ENCODE results near the gene PLAC1. TPM values are rescaled to one million over a fixed set of nuclear protein-coding genes. Genes with fewer than 3 reads are reported as not detected.

PLAC1 gene
- total and polyA plus RNA-seq, 2 experiments from 2014 or later: 0.50 to 0.83 TPM

DNA sequence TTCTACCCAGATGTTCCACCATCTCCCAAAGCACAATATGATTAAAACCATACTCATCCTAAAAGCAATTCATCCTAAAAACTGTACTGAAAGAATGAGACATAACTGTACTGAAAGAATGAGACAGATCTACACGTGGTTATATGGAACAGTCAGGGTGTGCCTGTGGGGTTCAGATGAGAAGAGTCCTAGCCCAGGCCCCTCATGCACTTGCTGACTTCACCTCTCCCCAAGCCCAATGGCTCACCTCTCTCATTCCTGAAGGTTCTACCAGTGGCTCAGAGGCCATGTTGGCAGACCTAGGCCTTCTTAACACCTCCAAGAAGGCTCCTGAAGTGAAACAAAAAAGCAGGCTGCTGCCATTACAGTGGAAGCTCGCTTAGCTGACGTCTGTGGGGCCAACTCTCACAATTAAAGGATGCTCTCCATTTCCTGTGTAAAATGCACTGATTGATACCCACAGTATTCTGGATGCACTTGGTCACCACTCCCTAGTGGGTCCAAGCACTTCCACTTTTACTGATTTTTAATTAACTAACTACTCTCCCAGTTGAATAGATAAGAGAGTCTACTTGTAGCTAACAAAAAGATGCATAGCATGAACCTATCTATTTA lies 3.8 kb downstream of the PLAC1 start (continued):
- TF ChIP-seq, protein P1, sequence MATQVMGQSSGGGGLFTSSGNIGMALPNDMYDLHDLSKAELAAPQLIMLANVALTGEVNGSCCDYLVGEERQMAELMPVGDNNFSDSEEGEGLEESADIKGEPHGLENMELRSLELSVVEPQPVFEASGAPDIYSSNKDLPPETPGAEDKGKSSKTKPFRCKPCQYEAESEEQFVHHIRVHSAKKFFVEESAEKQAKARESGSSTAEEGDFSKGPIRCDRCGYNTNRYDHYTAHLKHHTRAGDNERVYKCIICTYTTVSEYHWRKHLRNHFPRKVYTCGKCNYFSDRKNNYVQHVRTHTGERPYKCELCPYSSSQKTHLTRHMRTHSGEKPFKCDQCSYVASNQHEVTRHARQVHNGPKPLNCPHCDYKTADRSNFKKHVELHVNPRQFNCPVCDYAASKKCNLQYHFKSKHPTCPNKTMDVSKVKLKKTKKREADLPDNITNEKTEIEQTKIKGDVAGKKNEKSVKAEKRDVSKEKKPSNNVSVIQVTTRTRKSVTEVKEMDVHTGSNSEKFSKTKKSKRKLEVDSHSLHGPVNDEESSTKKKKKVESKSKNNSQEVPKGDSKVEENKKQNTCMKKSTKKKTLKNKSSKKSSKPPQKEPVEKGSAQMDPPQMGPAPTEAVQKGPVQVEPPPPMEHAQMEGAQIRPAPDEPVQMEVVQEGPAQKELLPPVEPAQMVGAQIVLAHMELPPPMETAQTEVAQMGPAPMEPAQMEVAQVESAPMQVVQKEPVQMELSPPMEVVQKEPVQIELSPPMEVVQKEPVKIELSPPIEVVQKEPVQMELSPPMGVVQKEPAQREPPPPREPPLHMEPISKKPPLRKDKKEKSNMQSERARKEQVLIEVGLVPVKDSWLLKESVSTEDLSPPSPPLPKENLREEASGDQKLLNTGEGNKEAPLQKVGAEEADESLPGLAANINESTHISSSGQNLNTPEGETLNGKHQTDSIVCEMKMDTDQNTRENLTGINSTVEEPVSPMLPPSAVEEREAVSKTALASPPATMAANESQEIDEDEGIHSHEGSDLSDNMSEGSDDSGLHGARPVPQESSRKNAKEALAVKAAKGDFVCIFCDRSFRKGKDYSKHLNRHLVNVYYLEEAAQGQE (IDR thresholded peaks at IDR 0.05; ENCODE audit: unreplicated experiment): no peak
- TF ChIP-seq STAT1 (IDR thresholded peaks at IDR 0.05; ENCODE audit: unreplicated experiment): no peak
- TF ChIP-seq, protein P2, sequence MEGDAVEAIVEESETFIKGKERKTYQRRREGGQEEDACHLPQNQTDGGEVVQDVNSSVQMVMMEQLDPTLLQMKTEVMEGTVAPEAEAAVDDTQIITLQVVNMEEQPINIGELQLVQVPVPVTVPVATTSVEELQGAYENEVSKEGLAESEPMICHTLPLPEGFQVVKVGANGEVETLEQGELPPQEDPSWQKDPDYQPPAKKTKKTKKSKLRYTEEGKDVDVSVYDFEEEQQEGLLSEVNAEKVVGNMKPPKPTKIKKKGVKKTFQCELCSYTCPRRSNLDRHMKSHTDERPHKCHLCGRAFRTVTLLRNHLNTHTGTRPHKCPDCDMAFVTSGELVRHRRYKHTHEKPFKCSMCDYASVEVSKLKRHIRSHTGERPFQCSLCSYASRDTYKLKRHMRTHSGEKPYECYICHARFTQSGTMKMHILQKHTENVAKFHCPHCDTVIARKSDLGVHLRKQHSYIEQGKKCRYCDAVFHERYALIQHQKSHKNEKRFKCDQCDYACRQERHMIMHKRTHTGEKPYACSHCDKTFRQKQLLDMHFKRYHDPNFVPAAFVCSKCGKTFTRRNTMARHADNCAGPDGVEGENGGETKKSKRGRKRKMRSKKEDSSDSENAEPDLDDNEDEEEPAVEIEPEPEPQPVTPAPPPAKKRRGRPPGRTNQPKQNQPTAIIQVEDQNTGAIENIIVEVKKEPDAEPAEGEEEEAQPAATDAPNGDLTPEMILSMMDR (conservative IDR thresholded peaks at IDR 0.05; ENCODE audit: low read depth in 2 of 2): no peak
- no peak for TF ChIP-seq EZH2 (IDR thresholded peaks at IDR 0.05; ENCODE audit: low read depth, unreplicated experiment)
- TF ChIP-seq NANOG (IDR thresholded peaks at IDR 0.05; ENCODE audit: borderline replicate concordance): no peak

DNA sequence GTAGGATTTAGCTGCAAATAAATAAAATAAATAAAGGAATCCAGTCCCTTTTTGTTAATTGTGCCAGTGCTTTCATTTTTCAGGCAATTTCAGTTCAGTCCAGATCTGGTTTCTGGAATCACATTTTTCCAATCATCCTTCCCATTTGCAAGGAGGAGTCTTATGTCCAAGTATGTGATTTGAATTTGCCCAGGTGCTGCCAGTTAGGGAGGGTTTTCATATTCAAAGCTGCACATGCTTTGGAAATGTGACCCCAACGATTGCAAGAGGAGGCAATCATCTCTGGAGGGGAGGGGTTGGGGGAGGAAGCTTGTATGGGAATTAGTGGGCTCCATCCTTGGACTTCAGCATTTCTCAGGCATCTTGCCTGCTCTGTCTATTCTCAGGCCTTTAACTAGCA lies 4.4 kb downstream of the PLAC1 start:
- no peak overlapping the region for H3K27ac Mint-ChIP-seq
- TF ChIP-seq ZNF114 (CRISPR knock-in tag; IDR thresholded peaks at IDR 0.05): no peak
- TF ChIP-seq, protein P2 (conservative IDR thresholded peaks at IDR 0.05; ENCODE audit: low read depth in 2 of 2): no peak
- TF ChIP-seq, protein P1 (IDR thresholded peaks at IDR 0.05; ENCODE audit: unreplicated experiment): no peak
- no peak for TF ChIP-seq EZH2phosphoT487 (IDR thresholded peaks at IDR 0.05; ENCODE audit: unreplicated experiment)
- TF ChIP-seq, protein P3, sequence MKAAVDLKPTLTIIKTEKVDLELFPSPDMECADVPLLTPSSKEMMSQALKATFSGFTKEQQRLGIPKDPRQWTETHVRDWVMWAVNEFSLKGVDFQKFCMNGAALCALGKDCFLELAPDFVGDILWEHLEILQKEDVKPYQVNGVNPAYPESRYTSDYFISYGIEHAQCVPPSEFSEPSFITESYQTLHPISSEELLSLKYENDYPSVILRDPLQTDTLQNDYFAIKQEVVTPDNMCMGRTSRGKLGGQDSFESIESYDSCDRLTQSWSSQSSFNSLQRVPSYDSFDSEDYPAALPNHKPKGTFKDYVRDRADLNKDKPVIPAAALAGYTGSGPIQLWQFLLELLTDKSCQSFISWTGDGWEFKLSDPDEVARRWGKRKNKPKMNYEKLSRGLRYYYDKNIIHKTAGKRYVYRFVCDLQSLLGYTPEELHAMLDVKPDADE (IDR thresholded peaks at IDR 0.05): no peak
- TF ChIP-seq POLR2AphosphoS5 (IDR thresholded peaks at IDR 0.05; ENCODE audit: low read depth): no peak
- TF ChIP-seq CREB1 (CRISPR knock-in tag; IDR thresholded peaks at IDR 0.05; ENCODE audit: low read depth): no peak

More for the DNA sequence above, 4.4 kb downstream of the PLAC1 start:
- Mint-ChIP-seq H3K36me3 (ENCODE audit: low read depth) (no peaks in the 10 kb centered on the region), H3K27me3 (ENCODE audit: insufficient read depth, low read depth, poor library complexity) (peaks cover 2% of the 10 kb centered on the region), H3K4me1 (peaks cover 3% of the 10 kb centered on the region; the same call in 1 of the 3 replicates), H3K4me3 (no peak overlapping the region), H3K9me3 (no peaks in the 10 kb centered on the region; the same call in 2 of the 3 replicates)
- Histone ChIP-seq H3K9me2 (ENCODE audit: insufficient read depth) (no peaks in the 10 kb centered on the region), H3K4me2 (no peak overlapping the region), H3K27me3 (ENCODE audit: insufficient read depth) (no peaks in the 10 kb centered on the region), H2AFZ (no peak overlapping the region), H3K4me1 (ENCODE audit: insufficient read depth) (no peaks in the 10 kb centered on the region), H3F3A (replicated peaks; ENCODE audit: low read depth) (no peaks in the 10 kb centered on the region), H4K20me1 (replicated peaks; ENCODE audit: insufficient read depth) (no peaks in the 10 kb centered on the region), H3K27ac (ENCODE audit: low read depth) (no peak overlapping the region), H3K36me3 (ENCODE audit: insufficient read depth) (no peaks in the 10 kb centered on the region), H3K79me2 (replicated peaks; ENCODE audit: insufficient read depth) (no peaks in the 10 kb centered on the region), H3K4me3 (no peak overlapping the region)
- no peak for DNase-seq (ENCODE audit: low spot score)
- no peak for ATAC-seq
